ENCODE results near the gene GGT7.

DNA sequence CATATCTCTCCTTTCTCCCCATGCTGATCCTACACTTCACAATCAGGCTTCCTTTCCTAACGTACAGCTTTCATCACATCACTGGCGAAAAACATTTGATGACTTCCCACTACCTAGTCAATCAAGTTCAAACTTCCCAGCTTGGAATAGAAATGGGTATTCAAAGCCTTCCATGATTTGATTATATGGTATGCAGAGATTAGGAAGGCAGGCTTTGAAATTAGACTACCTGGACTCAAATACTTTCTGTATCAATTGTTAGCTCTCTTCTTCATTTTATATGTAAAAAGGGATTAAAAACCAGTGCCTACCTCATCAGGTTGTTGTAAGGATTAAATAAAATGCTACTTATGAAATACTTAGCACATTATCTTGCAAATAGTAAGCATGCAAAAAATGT is 54.9 kb downstream of the GGT7 start:
- TF ChIP-seq EZH2phosphoT487 (conservative IDR thresholded peaks at IDR 0.05; ENCODE audit: low read length), result no peak
- TF ChIP-seq, protein P1, sequence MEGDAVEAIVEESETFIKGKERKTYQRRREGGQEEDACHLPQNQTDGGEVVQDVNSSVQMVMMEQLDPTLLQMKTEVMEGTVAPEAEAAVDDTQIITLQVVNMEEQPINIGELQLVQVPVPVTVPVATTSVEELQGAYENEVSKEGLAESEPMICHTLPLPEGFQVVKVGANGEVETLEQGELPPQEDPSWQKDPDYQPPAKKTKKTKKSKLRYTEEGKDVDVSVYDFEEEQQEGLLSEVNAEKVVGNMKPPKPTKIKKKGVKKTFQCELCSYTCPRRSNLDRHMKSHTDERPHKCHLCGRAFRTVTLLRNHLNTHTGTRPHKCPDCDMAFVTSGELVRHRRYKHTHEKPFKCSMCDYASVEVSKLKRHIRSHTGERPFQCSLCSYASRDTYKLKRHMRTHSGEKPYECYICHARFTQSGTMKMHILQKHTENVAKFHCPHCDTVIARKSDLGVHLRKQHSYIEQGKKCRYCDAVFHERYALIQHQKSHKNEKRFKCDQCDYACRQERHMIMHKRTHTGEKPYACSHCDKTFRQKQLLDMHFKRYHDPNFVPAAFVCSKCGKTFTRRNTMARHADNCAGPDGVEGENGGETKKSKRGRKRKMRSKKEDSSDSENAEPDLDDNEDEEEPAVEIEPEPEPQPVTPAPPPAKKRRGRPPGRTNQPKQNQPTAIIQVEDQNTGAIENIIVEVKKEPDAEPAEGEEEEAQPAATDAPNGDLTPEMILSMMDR (IDR thresholded peaks at IDR 0.05; ENCODE audit: insufficient read depth, low read length, poor library complexity, severe bottlenecking), result no peak
